ENCODE measurements around the gene FTCD. TPM values are rescaled to one million over a fixed set of nuclear protein-coding genes. Genes with fewer than 3 reads are reported as not detected.
A peak's percentile ranks its signal among the peaks of the same experiment; 100 is the strongest.
"Not testable (repeated sequence)": the region's sequence is repeated elsewhere in the genome, so short reads cannot be mapped to it uniquely, and the experiment has no call there.

FTCD gene
- total RNA-seq, 1 donor from 2014 or later = 0.85 TPM

DNA sequence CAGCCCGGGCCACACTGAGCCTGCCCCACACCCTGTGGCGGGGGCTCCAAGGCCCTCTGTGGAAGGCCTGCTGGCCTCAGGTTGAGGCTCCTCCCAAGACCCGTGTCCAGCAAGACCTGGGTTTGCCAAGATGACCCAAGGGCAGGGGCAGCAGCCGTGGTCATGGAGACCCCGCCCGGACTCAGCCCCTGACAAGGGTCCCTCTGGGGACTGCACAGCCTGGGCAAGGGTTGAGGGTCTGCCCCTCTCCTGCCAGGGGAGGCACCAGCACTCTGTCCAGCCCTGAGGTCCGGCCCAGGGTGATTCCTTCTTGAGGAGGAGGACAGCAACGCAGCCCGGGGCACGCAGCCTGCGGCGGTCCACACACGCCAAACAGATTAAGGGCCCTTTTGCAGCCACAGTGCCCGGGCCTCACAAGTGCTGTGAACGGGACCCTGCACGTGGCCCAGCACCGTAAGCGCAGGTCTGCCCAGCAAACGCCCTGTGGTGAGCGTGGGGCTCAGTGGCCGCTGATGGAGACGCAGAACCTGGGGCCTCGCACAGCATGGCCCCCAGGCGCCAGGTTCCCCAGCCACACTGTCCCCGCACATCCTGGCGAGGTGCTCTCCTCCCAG is 25.5 kb upstream of the FTCD start:
- intact Hi-C loops (cut with DNase I) = no loop called here
- H3K36me3 ChIP-seq = no peaks in the 10 kb centered on the region
- no peak for DNase-seq (ENCODE audit: low spot score in 2 of 2)

DNA sequence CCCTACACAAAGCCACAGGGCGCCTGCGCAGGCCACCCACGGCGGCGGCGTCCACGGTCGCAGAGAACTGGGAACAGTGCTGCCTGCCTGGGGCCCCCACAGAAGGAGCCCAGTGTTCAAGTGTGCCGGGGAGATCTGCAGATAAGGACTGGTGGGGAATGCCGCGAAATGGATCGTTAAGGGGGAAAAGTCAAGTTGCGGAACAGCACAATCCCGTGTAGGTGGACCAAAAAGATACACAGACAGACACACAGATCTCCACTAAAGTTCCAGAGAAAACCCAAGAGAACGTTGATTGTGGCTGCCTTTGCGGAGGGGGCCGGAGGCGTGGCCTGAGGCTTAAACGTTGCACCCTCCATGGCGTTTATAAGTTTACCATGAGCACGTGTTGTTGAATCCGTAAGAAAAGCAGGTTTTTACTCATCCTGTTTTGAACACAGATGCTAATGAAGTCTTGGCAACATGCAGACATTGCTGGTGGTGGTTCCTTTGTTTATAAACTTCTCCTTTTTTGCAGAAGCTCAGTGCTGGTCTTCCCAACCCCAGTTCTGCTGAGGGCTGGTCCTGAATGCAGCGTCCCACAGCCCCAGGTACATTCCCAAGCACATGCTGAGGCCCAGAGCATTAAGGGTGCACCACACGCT is 24.8 kb upstream of the FTCD start:
- H3K9me3 ChIP-seq = no peaks in the 10 kb centered on the region
- H3K4me3 ChIP-seq = no peak overlapping the region
- no peak for DNase-seq (ENCODE audit: low spot score in 2 of 2)
- no peaks in the 10 kb centered on the region for H3K4me1 ChIP-seq
- H3K36me3 ChIP-seq = no peaks in the 10 kb centered on the region
- intact Hi-C loops (cut with DNase I) = no loop called here
- TF ChIP-seq, protein P1, sequence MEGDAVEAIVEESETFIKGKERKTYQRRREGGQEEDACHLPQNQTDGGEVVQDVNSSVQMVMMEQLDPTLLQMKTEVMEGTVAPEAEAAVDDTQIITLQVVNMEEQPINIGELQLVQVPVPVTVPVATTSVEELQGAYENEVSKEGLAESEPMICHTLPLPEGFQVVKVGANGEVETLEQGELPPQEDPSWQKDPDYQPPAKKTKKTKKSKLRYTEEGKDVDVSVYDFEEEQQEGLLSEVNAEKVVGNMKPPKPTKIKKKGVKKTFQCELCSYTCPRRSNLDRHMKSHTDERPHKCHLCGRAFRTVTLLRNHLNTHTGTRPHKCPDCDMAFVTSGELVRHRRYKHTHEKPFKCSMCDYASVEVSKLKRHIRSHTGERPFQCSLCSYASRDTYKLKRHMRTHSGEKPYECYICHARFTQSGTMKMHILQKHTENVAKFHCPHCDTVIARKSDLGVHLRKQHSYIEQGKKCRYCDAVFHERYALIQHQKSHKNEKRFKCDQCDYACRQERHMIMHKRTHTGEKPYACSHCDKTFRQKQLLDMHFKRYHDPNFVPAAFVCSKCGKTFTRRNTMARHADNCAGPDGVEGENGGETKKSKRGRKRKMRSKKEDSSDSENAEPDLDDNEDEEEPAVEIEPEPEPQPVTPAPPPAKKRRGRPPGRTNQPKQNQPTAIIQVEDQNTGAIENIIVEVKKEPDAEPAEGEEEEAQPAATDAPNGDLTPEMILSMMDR (IDR thresholded peaks at IDR 0.05) = no peak
- H3K27me3 ChIP-seq = no peaks in the 10 kb centered on the region
- no peak overlapping the region for H3K27ac ChIP-seq

More for the DNA sequence above, 25.5 kb upstream of the FTCD start:
- TF ChIP-seq, protein P1 (IDR thresholded peaks at IDR 0.05) = no peak
- Histone ChIP-seq H3K9me3 (no peaks in the 10 kb centered on the region), H3K4me3 (no peak overlapping the region), H3K27me3 (no peaks in the 10 kb centered on the region), H3K4me1 (no peaks in the 10 kb centered on the region), H3K27ac (no peak overlapping the region)

DNA sequence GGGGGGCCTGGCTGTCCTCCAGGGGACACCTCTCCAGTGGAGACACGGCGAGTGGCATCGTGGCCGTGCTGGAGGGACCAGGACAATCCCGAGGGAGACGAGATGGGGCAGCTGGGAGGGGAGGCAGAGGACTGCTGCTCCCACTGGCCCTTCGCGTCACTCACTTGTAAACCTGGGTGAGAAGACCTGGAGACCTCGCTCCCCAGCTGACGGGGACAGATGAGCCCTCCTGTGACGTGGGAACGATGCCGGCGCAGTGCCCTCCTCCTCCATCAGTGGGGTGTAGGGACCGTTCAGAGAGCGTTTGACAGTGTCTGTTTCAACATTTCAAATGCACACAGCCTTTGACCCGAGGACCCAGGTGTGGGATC is 24.3 kb upstream of the FTCD start:
- no peak for DNase-seq (ENCODE audit: low spot score in 2 of 2)
- no peaks in the 10 kb centered on the region for H3K4me1 ChIP-seq
- H3K36me3 ChIP-seq = no peaks in the 10 kb centered on the region
- no peak overlapping the region for H3K27ac ChIP-seq
- TF ChIP-seq, protein P1 (IDR thresholded peaks at IDR 0.05) = no peak
- H3K4me3 ChIP-seq = no peak overlapping the region
- no peaks in the 10 kb centered on the region for H3K27me3 ChIP-seq
- intact Hi-C loops (cut with DNase I) = no loop called here
- no peaks in the 10 kb centered on the region for H3K9me3 ChIP-seq

DNA sequence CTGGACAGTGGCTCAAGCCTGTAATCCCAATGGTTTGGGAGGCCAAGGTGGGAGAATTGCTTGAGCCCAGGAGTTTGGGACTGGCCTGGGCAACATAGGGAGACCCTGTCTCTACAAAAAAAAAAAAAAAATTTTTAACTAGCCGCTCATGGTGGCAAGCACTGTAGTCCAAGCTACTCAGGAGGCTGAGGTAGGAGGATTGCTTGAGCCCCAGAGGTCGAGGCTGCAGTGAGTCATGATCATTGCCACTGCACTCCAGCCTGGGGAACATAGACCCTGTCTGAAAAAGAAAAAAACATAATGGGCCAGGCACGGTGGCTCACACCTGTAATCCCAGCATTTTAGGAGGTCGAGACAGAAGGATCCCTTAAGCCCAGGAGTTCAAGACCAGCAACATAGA is 23.6 kb upstream of the FTCD start:
- no peaks in the 10 kb centered on the region for H3K9me3 ChIP-seq
- no peak overlapping the region for H3K4me3 ChIP-seq
- H3K36me3 ChIP-seq = no peaks in the 10 kb centered on the region
- H3K4me1 ChIP-seq = no peaks in the 10 kb centered on the region
- no peak for DNase-seq (ENCODE audit: low spot score in 2 of 2)
- no peaks in the 10 kb centered on the region for H3K27me3 ChIP-seq
- TF ChIP-seq, protein P1 (IDR thresholded peaks at IDR 0.05) = no peak
- H3K27ac ChIP-seq = no peak overlapping the region
- intact Hi-C loops (cut with DNase I) = no loop called here

DNA sequence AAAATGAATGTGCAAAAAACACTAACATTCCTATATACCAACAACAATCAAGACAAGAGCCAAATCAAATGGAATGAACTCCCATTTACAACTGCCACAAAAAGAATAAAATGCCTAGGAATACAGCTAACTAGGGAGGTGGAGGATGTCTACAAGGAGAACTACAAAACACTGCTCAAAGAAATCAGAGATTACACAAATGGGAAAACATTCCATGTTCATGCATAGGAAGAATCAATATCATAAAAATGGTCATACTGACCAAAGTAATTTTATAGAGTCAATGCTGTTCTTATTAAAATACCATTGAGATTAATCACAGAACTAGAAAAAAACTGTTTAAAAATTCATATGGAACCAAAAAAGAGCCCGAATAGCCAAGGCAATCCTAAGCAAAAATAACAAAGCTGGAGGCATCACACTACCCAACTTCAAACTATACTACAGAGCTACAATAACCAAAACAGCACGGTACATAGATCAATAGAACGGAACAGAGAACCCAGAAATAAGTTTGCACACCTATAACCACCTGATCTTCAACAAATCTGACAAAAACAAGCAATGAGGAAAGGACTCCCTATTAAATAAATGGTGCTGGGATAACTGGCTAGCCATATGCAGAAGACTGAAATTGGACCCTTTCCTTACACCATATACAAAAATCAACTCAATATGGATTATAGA is 21.2 kb upstream of the FTCD start:
- H3K4me3 ChIP-seq; H3K27me3 ChIP-seq; H3K27ac ChIP-seq; H3K4me1 ChIP-seq; intact Hi-C loops (cut with DNase I); H3K9me3 ChIP-seq; DNase-seq (ENCODE audit: low spot score in 2 of 2); H3K36me3 ChIP-seq: not testable (repeated sequence)

DNA sequence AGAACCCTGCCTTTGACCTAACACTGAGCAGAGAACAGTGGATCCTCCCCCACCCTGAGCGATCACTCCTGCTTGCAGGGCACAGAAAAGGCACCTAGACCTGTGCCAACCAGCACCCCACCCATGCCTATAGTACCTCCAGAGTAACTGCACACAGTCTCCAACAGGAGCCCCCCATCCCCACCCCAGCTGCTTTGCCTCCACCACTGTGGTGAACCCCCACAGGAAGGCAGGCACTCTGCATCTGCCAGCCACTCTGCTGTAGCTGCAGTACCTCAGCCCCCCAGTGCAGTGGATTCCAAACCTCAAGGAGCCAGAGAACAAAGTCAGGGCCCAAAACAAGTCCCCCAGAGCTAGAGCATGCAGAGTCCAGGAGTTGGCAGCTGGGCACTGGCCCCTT is 18.2 kb upstream of the FTCD start:
- Histone ChIP-seq H3K27me3 (no peaks in the 10 kb centered on the region), H3K27ac (no peak overlapping the region), H3K4me3 (no peak overlapping the region), H3K36me3 (no peaks in the 10 kb centered on the region), H3K9me3 (no peaks in the 10 kb centered on the region), H3K4me1 (no peaks in the 10 kb centered on the region)
- DNase-seq (ENCODE audit: low spot score in 2 of 2) = peak in 1 of 2 donors; percentile 39
- intact Hi-C loops (cut with DNase I) = no loop called here
- TF ChIP-seq, protein P1 (IDR thresholded peaks at IDR 0.05) = no peak
